AG04450 (cell line): ENCODE measurements around the gene ZBTB5. TPM values are rescaled to one million over a fixed set of nuclear protein-coding genes. Genes with fewer than 3 reads are reported as not detected.

Experiments used
- CTCF ChIA-PET: fragments of 300-600, 350-600 bp; formaldehyde crosslinking; extraction: SDS; loops from one replicate; lab custom pipeline; 2022; ENCODE audit warnings: antibody characterized with exemption, inconsistent platforms; lab: Charles Lee
- POLR2A ChIA-PET: fragments of 350-600 bp; formaldehyde crosslinking; extraction: SDS; loops from one replicate; lab custom pipeline; 2021; ENCODE audit warnings: antibody characterized with exemption, inconsistent platforms; lab: Yijun Ruan, JAX
- DNase-seq: peaks from one replicate; pipeline ENCODE4 v3.0.0-alpha.2; 2011; ENCODE audit warnings: low read depth, low spot score
- H3K27ac ChIP-seq: one replicate; pipeline ENCODE4 v1.5.1; 2012; ENCODE audit warnings: low read depth, low read length, control low read depth
- H3K27me3 ChIP-seq: one replicate; pipeline ENCODE4 v1.6.0; 2012; ENCODE audit warnings: low read length; ENCODE audit not compliant: control insufficient read depth, insufficient read depth
- H3K4me3 ChIP-seq: 2 replicates; pipeline ENCODE4 v1.5.1; 2011; ENCODE audit warnings: mild to moderate bottlenecking, low read depth, low read length, control low read depth
- H3K9me3 ChIP-seq: 2 replicates; pipeline ENCODE4 v1.5.1; 2012; ENCODE audit warnings: low read length; ENCODE audit not compliant: control insufficient read depth, insufficient read depth
- CTCF ChIP-seq: IDR thresholded peaks from 2 replicates; pipeline ENCODE4 v1.5.1; 2011; ENCODE audit warnings: low read depth, low read length, control low read depth, inconsistent platforms
- polyA plus RNA-seq: library from polyadenylated mRNA; depleted of rRNA; stranded (reverse); fragments of >200 nt; gene quantifications from 2 replicates; pipeline ENCODE4 v1.2.3, GENCODE V29; 2011

Gene ZBTB5
- polyA plus RNA-seq, 1 experiment, result 10.9 TPM

- no peak for DNase-seq
- H3K27me3 ChIP-seq, result no peaks in the 10 kb centered on the region
- POLR2A ChIA-PET, result interaction anchor here (0.6 to 1.5 kb wide), 6 partner anchors 10 to 493 kb away, joined by 3 to 9 read pairs (median 4); partner anchors contain the start of gene ZBTB5
Measured at GRCh38 chr9:37422289-37423104, 42.8 kb downstream of the ZBTB5 start, which contains the start of gene GRHPR. TSS of gene GRHPR (plus strand) at chr9:37422696. CDS start at chr9:37422751, 55 bp downstream.

GRCh38 chr9:37421914-37422288, 43.3 kb downstream of the ZBTB5 start:
- no peaks in the 10 kb centered on the region for H3K27me3 ChIP-seq
- CTCF ChIA-PET, result no interaction called here
- no peak for DNase-seq
- POLR2A ChIA-PET, result interaction anchor here (0.6 to 1.5 kb wide), 4 partner anchors 10 to 494 kb away, joined by 3 to 9 read pairs (median 4); partner anchors contain the start of gene ZBTB5
- H3K9me3 ChIP-seq, result no peaks in the 10 kb centered on the region
- TF ChIP-seq CTCF, result no peak
- no peak overlapping the region for H3K27ac ChIP-seq
- peak overlapping the region; percentile 92 for H3K4me3 ChIP-seq

More at GRCh38 chr9:37422289-37423104, 42.8 kb downstream of the ZBTB5 start, which contains the start of gene GRHPR:
- H3K9me3 ChIP-seq, result no peaks in the 10 kb centered on the region
- CTCF ChIA-PET, result no interaction called here
- TF ChIP-seq CTCF, result no peak
- peak within 1 kb of the TSS; percentile 92 for H3K4me3 ChIP-seq
- H3K27ac ChIP-seq, result peak within 1 kb of the TSS; percentile 57

- CTCF ChIA-PET, result no interaction called here
- H3K27ac ChIP-seq, result no peak overlapping the region
- POLR2A ChIA-PET, result no interaction called here
Measured at GRCh38 chr9:37420271-37421215, 44.7 kb downstream of the ZBTB5 start.

GRCh38 chr9:37419204-37419603, 46.0 kb downstream of the ZBTB5 start:
- Histone ChIP-seq H3K9me3 (no peaks in the 10 kb centered on the region), H3K27me3 (no peaks in the 10 kb centered on the region), H3K4me3 (no peak overlapping the region), H3K27ac (no peak overlapping the region)
- no peak for DNase-seq
- ChIA-PET POLR2A (no interaction called here), CTCF (interaction anchor here (0.5 kb wide), 1 partner anchor 63 kb away, joined by 3 read pairs; no protein-coding TSS in a partner anchor)
- no peak for TF ChIP-seq CTCF

More at GRCh38 chr9:37420271-37421215, 44.7 kb downstream of the ZBTB5 start:
- no peak for DNase-seq
- H3K9me3 ChIP-seq, result no peaks in the 10 kb centered on the region
- no peaks in the 10 kb centered on the region for H3K27me3 ChIP-seq
- no peak overlapping the region for H3K4me3 ChIP-seq
- TF ChIP-seq CTCF, result no peak
